Stimulated activated CD4-positive, alpha-beta T cell treated with anti-CD3 and anti-CD28 coated beads, TNF-alpha, amount 100 ng/mL, for 4 hours (primary cell): ENCODE results near the gene FSHB.
A peak's percentile ranks its signal among the peaks of the same experiment; 100 is the strongest.
"Not testable (repeated sequence)": the region's sequence is repeated elsewhere in the genome, so short reads cannot be mapped to it uniquely, and the experiment has no call there.

Experiments used
- DNase-seq, 3 experiments: peaks; one replicate each; pipeline ENCODE4 v3.0.0-alpha.2; 2020; ENCODE audit warnings: low read depth in 3 of 3

The FSHB gene

DNA sequence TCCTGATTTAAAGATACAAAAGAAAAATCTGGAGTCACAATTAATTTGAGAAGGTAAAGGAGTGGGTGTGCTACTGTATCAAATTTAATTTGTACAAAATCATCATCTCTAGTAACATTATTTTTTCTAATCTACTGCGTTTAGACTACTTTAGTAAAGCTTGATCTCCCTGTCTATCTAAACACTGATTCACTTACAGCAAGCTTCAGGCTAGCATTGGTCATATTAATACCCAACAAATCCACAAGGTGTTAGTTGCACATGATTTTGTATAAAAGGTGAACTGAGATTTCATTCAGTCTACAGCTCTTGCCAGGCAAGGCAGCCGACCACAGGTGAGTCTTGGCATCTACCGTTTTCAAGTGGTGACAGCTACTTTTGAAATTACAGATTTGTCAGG is at the start of gene FSHB:
Gene FSHB (plus strand): TSS at position 301 of the 400 bp plus-strand sequence. CDS start 889 bp downstream, outside the sequence.
- DNase-seq, result no peak

DNA sequence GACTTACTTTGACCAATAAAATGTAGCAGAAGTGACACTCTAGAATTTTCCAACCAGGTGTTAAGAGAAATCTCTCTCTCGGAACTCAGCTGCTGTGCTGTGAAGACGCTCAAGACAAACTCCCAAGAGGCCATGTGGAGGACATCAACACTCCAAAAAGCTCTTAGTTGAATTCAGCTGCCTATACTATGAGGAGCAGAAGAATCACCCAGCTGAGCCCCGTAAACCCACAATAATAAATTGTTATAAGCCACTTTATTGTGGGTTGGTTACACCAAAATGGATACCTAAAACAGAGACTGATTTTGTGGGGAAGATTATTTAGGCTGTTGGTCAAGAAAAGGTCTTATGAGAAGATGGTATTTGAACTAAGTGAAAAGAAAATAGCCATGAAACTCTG is 44.1 kb upstream of the FSHB start:
- DNase-seq, result no peak

DNA sequence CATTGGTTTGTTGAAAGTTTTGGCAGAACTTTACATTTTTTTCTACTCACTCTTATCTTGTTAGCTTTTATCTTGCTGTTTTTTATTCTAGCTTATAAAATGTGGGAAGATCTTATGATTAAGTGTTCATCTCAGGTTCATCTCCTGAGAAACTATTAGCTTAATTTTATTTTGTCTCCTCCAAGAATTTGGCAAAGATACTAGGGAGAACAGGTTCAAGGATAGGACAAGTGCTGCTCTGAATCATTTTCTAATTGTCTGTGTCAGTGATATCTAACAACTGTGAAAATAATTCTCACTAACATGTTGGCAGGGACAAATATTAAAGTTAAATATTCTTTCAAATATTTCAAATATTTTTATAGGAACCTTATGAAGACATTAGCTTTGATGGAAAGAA is 38.2 kb upstream of the FSHB start:
- DNase-seq, result no peak

DNA sequence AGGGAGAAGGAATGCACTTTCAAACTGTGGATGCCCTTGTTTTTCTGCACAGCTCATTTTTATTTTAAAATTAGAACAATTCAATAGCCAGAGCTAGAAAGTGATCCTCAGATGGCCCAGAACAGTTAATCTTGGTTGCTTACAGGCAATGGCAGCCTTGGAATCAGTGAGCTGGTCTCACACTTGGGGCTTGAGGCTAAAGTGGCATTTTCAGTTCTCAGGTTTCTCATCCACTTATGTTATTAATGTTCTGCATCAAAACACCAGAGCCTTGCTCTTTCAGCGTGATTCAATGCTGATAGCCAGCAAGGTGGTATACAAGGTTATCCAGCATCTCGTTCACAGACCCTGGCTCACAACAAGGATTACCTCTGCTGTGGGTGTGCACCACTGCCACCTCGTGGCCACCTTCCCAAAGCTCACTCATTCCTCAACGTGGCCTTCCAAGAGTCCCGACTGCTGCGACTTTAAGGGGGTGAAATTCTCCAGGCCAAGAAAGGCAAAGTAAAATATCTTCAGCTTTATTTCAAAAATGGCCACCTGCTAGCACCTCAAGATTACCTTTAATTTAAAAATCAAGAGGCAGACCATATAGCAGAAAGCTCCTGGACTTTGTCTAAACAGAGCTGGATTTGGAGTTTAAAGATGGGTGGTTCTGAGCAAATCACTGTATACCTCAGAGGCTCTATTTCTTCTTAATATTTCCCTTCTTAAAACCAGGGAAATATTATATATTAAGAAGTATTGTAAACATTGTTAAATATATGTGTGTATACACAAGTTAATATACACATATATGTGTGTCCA is 34.2 kb upstream of the FSHB start:
- DNase-seq, result peak in 2 of 3 experiments; percentile 4 to 5

DNA sequence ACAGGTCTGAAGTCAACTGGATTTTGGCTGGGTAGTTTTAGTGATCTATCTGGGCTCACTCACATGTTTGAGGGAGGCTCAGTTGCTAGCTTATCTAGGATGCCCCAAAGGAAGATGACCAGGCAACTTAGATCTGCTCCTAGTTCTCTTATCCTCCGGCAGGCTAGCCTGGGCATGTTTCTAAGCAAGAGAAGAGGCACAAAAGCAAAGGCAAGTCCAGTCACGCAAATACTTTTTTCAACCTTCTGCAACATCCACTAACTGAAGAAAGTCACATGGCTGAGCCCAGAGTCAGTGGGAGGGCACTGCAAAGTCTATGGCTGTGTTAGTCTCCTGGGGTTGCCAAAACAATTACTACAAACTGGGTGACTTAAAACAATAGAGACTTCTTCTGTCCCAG is 32.9 kb upstream of the FSHB start:
- no peak for DNase-seq

DNA sequence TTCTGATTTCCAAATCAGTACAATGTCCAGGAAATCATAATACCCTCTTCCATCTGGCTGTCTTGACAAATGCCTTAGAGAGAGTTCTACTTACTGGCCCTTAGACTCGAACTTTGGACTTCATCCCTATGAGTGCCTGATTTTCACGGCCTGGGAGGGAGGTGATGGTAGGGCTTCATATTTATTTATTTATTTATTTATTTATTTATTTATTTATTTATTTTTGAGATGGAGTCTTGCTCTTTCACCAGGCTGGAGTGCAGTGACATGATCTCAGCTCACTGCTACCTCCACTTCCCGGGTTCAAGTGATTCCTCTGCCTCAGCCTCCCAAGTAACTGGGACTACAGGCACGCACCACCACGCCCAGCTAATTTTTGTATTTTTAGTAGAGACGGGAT is 27.8 kb upstream of the FSHB start:
- not testable (repeated sequence) for DNase-seq

DNA sequence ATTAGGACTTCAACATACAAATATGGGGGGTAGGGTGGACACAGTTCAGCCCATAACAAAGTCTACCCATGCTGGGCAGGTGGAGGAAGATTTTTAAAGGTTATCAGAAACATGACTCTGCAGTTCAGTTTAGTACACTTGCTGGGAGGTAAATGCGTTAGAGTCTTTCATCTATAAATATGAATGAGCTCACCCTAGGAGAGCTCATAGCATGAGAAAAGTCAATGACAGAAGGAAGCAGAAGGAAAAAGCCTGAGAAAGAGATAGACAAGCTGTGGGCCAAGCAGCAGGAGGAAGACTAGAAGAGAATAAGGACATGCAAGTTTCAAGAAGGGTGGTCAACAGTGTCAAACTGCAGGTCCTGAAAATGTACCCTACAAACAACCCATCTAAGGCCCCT is 27.0 kb upstream of the FSHB start:
- no peak for DNase-seq

DNA sequence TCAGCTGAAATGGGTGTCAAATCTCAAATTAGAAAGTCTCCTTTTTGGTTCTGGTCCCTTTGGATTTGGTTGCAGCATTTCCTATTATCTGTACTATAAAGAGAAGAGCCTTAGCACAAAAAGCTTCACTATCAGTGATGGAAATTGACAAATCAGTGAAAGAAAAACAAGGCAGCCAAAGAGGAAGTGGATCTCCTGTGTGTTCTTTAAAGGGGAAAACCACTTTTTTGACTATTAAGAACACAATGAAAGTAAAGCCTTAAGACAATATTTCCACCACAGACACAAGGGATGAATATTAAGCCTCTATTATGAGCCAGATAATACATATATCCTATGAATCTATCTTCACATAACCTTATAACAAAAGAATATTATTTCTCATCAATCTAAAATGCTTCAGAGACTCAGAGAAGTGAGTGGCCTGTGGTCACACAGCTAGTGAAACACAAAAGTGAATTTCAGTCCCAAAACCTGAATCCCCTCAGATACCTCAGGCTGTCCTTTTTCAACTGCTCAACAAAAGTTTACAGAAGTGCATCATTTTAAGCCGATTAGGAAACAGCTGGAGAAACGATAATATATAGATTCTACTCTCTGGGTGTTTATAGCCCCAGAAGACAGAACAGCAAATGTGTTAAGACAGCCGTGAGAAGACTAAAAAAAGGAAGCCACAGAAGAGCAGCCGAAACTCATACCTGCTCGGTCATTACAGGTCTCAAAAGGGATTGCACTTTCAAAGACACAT is 24.4 kb upstream of the FSHB start:
- no peak for DNase-seq

DNA sequence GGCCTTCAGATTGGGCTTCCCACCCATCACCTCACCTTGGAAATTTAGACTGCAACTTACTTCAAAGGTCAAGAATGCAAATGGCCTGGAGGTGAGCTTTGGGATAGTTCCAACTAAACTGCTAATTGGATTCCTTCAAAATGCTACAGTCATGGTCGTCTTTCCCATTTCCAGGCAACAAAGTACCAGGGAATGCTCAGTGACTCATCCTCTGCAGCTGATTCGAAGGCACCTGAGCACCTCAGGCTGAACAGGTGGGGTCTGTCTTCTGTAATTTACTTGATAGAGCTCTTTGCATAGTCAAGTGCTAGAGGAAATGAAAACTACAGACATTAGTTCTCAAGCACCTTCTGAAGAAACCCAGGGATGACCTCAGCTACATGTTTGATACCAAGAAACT is 20.5 kb upstream of the FSHB start:
- no peak for DNase-seq

DNA sequence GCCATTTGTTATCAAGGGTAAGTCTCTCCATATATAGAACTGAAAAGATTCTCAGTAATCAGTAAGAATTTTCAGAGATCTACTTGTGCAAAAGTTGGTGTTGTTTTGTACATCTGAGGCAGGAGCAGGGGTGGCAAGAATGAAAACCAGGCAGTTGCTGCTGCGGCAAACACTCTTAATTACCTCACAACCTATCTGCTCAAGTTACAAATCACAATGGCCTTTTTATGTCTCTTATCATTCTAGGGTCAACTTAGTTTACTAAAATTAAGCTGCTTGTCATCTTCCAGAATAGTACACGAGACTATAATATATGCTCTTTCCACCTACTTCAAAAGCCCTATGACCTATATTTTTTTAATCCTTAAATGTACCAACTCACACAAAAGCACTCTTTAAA is 14.3 kb upstream of the FSHB start:
- DNase-seq, result no peak

DNA sequence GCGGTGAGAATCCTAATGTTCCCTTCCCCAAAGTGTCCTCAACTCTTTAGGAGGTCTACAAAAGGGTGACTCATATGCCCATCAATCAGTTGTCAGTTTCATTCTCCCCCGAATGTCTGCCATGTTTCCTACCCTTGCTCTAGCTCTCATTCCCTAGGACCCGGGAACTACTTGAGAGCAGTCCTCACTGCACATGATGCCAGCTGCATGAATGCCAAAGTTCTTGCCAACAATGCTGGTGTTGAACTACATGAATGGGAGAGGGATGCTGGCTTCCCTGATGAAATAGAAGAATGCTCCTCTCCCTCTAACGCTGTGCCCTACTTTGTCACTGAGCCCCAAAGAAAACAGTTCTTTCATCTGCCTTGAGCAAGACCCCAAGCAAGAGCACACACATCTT is 12.5 kb upstream of the FSHB start:
- no peak for DNase-seq

DNA sequence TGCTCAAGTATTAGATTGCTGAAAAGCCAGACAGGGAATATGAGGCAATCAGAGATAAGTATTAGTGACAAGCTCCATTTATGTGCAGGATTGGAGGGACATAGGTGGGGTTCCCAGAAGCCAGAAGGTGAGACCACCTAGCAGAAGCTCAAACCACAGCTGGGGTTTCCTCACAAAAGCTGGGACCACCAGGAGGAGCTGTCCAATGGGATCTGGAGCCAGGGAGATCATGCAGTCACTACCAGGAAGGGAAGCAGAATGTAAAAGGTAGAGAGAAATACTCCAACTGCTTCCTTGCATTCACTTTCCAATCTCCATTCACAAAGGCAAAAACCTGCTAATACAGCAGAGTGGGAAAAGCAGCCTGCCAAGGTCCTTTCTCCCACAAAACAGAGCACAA is 5.2 kb upstream of the FSHB start:
- DNase-seq, result no peak

DNA sequence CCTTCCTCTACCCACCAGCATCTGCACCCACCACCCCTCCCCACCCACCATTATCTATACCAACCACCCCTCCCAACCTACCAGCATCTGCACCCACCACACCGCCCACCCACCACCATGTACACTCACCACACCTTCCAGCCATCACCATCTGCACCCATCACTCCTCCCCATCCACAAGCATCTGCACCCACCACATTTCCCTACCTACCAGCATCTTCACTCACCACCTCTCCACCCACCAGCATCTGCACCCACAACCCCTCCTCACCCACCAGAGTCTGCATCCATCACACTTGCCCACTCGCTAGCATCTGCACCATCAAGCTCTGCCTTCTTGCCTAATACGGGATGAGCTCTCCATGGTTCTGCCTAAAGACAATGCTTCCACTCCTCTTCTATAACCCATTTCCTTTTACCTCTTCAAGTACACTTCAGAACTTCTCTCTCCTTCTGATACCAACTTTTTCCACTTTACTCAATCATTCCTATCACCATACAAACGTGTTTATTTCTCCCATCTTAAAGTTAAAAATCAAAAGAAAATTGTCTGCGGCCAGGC is 2.4 kb upstream of the FSHB start:
- DNase-seq, result no peak

DNA sequence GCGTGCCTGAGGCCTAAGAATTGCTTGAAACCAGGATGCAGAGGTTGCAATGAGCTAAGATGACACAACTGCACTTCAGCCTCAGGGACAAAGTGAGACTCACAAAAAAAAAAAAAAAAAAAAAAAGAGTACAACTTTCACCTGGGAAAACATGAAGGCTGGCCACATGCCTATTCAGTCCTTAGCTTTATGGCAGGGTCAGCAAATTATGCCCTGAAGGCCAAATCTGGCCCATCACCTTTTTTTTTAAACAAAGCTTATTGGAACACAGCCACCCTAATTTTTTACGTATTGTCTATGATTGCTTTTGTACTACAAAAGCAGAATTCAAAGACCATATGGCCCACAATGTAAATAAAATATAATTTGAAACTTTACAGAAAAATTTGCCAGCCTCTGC is 8.2 kb downstream of the FSHB start:
- DNase-seq, result no peak

DNA sequence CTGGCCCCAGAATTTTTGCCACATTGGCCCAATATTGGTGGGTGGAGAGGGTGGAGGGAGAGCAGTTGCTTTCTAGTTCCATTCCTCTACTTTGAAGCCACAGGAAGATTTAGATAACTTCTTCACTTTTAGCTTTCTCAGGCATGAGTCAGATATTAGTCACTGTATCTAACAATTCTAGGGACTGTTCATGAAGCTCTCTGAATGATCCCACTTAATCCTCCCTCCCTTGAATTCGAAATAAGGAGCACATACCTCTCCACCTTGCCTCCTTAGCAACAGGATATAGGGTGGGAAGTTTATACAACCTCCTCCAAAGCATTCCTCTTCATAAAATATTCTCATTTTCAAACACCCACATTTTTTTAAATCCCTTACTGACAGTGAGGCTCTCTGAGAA is 13.5 kb downstream of the FSHB start:
- no peak for DNase-seq

DNA sequence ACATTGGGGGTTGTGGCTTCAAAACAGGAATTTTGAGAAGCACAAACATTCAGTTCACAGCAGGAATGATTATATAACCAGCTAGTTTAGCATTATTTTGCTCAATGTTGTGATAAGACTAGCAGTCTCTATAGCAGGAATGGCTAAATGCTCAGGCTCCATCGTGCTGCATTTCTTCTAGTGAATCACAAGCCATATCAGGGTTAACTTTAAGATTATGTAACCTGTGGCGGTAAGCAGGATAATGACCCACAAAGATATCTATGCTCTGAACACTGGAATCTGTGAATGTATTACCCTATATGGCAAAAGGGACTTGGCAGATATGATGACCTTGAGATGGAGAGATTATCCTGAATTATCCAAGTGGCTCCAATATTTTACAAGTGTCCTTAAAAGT is 14.8 kb downstream of the FSHB start:
- DNase-seq, result no peak

DNA sequence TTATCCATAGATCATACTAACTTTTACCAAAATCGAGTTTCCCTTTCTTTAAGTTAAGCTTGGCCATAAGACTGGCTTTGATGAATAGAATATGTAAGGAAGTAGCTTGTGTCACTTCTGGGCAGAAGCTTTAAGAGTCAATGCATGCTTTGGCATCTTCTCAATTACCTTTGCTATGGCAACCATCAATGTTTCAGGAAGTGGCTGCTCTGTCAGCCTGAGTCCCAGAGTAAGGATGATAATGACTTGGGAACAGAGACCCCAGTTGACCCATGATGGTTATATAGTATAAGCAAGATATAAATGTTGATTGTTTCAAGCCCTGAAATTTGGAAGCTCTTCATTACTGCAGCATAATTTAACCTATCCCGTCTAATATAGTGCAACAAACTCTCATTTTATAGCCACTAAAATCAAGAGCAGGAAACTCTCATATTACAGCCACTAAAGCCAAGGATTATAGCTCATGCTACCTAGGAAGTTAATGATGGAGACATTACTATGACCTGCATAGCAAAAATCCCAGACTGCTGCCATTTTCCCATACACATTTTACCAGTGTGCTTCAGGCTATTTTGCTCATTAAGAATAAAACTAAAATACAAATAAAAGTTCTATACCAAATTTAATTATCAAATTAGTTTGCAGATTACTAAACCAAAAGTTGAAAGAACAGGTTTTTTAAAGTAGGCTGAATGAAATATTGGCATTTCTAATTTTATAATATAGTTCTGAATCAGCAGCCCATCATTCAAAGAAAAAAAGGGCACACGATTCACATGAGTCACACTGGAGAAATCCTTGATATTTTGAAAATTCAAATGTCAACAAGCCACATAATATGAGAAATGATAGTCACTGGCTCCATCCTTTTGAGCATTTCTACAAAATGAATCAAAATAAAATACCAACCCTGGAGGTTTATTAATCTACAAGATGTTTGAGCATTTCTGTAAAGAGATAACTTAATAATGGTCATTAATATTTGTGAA is 23.8 kb downstream of the FSHB start:
- no peak for DNase-seq

DNA sequence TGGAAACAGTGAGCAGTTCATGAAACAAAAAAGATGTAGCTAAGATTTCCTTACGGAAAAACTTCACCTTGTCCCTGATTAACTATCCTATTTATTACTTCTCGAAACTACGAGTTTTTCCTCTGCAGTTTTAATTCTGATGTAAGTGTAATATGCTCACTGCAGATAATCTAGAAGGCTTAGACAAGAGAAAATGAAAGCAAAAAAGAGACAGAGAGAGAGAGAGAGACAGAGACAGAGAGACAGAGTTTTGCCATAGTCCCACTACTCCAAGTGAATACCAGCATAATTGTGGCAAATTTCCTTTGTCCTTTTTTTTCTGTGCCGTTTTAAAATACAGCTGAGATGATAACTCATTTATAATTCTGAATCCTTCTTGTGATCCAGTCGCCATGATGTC is 24.8 kb downstream of the FSHB start:
- no peak for DNase-seq

DNA sequence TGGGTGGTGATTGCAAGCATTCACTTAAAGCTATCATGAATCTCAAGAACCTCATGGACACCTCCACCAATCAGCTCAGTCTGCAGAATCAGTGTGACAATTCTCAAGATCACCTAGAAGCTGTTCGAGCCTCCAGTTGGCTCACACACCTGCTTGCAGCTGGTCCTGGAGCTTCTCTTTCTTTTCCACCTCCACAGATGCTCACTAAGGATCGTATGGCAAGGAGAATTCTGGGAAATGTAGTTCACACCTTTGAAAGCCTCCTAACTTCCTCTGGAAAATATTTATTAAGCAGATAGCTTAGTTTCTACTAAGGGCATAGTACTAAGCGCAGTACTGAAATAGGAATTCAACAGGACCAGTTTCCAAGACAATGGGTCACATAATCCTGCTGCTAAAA is 26.2 kb downstream of the FSHB start:
- no peak for DNase-seq

DNA sequence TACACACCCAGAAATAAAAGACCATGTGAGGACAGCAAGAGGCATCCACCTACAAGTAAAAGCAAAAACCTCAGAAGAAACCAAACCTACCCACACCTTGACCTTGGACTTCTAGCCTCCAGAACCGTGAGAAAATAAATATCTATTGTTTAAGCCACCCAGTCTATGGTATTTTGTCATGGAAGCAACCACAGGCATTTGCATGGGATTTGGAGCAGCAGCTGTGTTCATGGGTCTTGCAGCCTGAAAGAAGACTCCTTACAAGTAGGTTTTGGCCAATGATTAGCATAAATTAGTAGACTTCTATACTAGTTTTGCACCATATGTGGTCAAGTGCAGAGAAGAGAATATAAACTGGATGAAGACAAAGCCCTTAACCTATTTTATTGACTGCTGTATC is 27.9 kb downstream of the FSHB start:
- DNase-seq, result no peak

DNA sequence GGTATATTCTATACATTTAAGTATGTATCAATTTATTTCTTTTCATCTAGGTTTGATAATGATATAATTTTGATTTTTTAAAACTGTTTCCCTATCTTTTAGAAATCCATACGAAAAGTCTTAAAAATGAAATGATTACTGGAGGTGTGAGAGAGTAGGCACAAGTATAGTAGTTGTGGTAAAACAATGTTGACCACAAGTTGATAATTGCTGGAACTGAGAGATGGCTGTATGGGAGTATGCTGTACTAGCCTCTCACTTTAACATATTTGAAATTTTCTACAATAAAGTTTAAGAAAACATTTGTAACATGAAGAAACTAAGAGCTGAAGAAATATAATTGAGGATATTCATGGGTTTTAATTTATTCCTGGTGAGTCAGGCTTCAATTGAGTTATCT is 30.0 kb downstream of the FSHB start:
- no peak for DNase-seq

DNA sequence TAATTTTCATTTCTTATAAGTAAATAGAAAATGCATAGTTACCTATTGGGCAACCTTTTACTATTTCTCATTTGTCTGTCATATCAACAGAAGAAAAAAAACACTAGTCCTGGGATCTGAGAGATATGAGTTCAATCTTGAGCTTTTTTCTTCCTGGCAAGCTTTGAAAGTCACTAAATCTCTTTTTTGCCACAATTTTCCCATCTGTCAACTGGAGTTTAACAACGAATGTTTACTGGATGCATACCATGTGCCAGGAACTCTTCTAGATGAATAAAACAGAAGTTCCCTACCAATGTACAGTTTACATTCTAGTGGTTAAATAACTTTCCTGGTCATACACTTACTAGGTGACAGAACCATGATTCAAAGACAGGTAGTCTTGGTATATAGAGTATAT is 31.0 kb downstream of the FSHB start:
- DNase-seq, result no peak
